Caco-2 (cell line): ENCODE results near the gene ANK3. TPM values are rescaled to one million over a fixed set of nuclear protein-coding genes. Genes with fewer than 3 reads are reported as not detected.

Source experiments
- BruUV-seq: library from RNA; stranded (reverse); fragments of 400-500 nt; replicated peaks from 2 replicates; lab custom pipeline; 2021; lab: Mats Ljungman, UMichigan
- CTCF ChIA-PET: fragments of 300-600 bp; sonication (Branson Sonifier 250); formaldehyde crosslinking; loops from one replicate; lab custom pipeline; 2022; ENCODE audit warnings: antibody characterized with exemption; lab: Charles Lee
- POLR2A ChIA-PET: fragments of 300-600 bp; sonication (Branson Sonifier 250); formaldehyde crosslinking; loops from one replicate; lab custom pipeline; 2022; ENCODE audit warnings: antibody characterized with exemption; lab: Charles Lee
- DNase-seq, 2 experiments: peaks; one replicate each; pipeline versions ENCODE4 v3.0.0 to v3.0.0-alpha.2; 2020 to 2022
- H3K27me3 ChIP-seq: replicated peaks from 2 replicates; pipeline ENCODE4 v1.6.0; 2011; ENCODE audit warnings: low read length; ENCODE audit not compliant: control insufficient read depth, insufficient read depth
- H3K36me3 ChIP-seq: 2 replicates; pipeline ENCODE4 v1.5.1; 2011; ENCODE audit warnings: low read length; ENCODE audit not compliant: control insufficient read depth, insufficient read depth
- H3K4me1 ChIP-seq: fragments of 250-450 bp; sonication (Bioruptor Pico); 2 replicates; pipeline ENCODE4 v1.5.1; 2020; ENCODE audit warnings: mild to moderate bottlenecking
- H3K4me3 ChIP-seq: 2 replicates; pipeline ENCODE4 v1.5.1; 2011; ENCODE audit warnings: low read depth, mild to moderate bottlenecking, control low read depth, low read length
- H3K9me3 ChIP-seq: fragments of 250-450 bp; sonication (Bioruptor Pico); 2 replicates; pipeline ENCODE4 v1.5.1; 2020; ENCODE audit warnings: mild to moderate bottlenecking, moderate library complexity
- H3K27ac Mint-ChIP-seq: one replicate; pipeline ENCODE4 v1.8.0; 2022; ENCODE audit warnings: mixed read lengths; ENCODE audit not compliant: unreplicated experiment
- H3K27me3 Mint-ChIP-seq: one replicate; pipeline ENCODE4 v1.8.0; 2022; ENCODE audit warnings: mixed read lengths; ENCODE audit not compliant: insufficient read depth, unreplicated experiment
- H3K36me3 Mint-ChIP-seq: one replicate; pipeline ENCODE4 v1.8.0; 2022; ENCODE audit warnings: mild to moderate bottlenecking, mixed read lengths; ENCODE audit not compliant: insufficient read depth, unreplicated experiment
- H3K4me1 Mint-ChIP-seq: one replicate; pipeline ENCODE4 v1.8.0; 2022; ENCODE audit warnings: low read depth, mixed read lengths; ENCODE audit not compliant: unreplicated experiment
- H3K4me3 Mint-ChIP-seq: one replicate; pipeline ENCODE4 v1.8.0; 2022; ENCODE audit warnings: mild to moderate bottlenecking, moderate library complexity, mixed read lengths; ENCODE audit not compliant: unreplicated experiment
- H3K9me3 Mint-ChIP-seq: one replicate; pipeline ENCODE4 v1.8.0; 2022; ENCODE audit warnings: mixed read lengths; ENCODE audit not compliant: unreplicated experiment
- intact Hi-C: fragments of 100-400 bp; cut with micrococcal nuclease; formaldehyde crosslinking; loops from one replicate; pipeline ENCODE4 v1.10.0; 2022; ENCODE audit not compliant: unreplicated experiment
- total RNA-seq: library from RNA; stranded (reverse); gene quantifications from 2 replicates; pipeline ENCODE4 v1.2.3, GENCODE V29; 2022
- TF ChIP-seq, protein P1 (sequence below), 2 experiments: fragments of 200-600 bp in 1 of 2; IDR thresholded peaks; 1 replicate in 1 of 2; 2 replicates in 1 of 2; pipeline versions ENCODE4 v1.5.1 to v1.8.0; 2011 to 2022; ENCODE audit warnings: antibody characterized with exemption in 1 of 2, control low read depth in 1 of 2, inconsistent platforms in 1 of 2, low read depth in 1 of 2, low read length in 1 of 2, mild to moderate bottlenecking in 1 of 2, moderate library complexity in 1 of 2; ENCODE audit not compliant: insufficient read depth in 1 of 2, severe bottlenecking in 1 of 2, unreplicated experiment in 1 of 2

Gene ANK3
- total RNA-seq, 1 experiment from 2014 or later: 46.7 TPM

DNA sequence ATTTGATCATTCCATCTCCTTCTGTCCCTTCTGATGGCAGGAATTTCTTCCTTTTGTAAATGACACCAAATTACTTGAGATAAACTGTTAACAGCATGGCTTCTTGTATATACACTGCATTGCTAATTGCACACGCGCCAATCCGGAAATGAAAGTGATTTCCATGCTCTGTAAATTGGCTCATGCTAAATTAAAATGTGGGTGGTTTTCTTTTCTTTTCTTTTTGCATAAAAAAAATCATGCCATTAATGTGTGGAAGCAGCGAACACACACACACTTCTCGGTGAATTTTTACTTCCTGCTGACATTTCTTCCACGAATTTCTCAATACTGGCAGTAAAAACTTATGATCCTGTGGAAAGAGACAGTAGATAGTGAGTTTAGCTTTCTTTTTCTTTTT, 360.2 kb downstream of the ANK3 start:
- no peaks in the 10 kb centered on the region for H3K9me3 ChIP-seq
- POLR2A ChIA-PET: no interaction called here
- no peak overlapping the region for H3K4me3 Mint-ChIP-seq
- DNase-seq: no peak
- BruUV-seq: no TSS peak
- H3K27me3 Mint-ChIP-seq: no peaks in the 10 kb centered on the region
- intact Hi-C loops: no loop called here
- H3K4me1 ChIP-seq: peaks cover 11% of the 10 kb centered on the region; the same call in 1 of the 2 replicates
- H3K27me3 ChIP-seq: no peaks in the 10 kb centered on the region
- TF ChIP-seq, protein P1, sequence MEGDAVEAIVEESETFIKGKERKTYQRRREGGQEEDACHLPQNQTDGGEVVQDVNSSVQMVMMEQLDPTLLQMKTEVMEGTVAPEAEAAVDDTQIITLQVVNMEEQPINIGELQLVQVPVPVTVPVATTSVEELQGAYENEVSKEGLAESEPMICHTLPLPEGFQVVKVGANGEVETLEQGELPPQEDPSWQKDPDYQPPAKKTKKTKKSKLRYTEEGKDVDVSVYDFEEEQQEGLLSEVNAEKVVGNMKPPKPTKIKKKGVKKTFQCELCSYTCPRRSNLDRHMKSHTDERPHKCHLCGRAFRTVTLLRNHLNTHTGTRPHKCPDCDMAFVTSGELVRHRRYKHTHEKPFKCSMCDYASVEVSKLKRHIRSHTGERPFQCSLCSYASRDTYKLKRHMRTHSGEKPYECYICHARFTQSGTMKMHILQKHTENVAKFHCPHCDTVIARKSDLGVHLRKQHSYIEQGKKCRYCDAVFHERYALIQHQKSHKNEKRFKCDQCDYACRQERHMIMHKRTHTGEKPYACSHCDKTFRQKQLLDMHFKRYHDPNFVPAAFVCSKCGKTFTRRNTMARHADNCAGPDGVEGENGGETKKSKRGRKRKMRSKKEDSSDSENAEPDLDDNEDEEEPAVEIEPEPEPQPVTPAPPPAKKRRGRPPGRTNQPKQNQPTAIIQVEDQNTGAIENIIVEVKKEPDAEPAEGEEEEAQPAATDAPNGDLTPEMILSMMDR (IDR thresholded peaks at IDR 0.05; ENCODE audit: insufficient read depth in 1 of 2, low read depth in 1 of 2, low read length in 1 of 2, severe bottlenecking in 1 of 2, unreplicated experiment in 1 of 2): no peak
- no peak overlapping the region for H3K27ac Mint-ChIP-seq
- CTCF ChIA-PET: no interaction called here
- peaks cover 9% of the 10 kb centered on the region for H3K4me1 Mint-ChIP-seq
- no peak overlapping the region for H3K4me3 ChIP-seq
- no peaks in the 10 kb centered on the region for H3K36me3 ChIP-seq
- H3K9me3 Mint-ChIP-seq: no peaks in the 10 kb centered on the region
- H3K36me3 Mint-ChIP-seq: no peaks in the 10 kb centered on the region

GRCh38 chr10:60028081-60028480, 361.6 kb downstream of the ANK3 start:
- peaks cover 9% of the 10 kb centered on the region for H3K4me1 Mint-ChIP-seq
- H3K9me3 Mint-ChIP-seq: no peaks in the 10 kb centered on the region
- H3K36me3 Mint-ChIP-seq: no peaks in the 10 kb centered on the region
- no TSS peak for BruUV-seq
- no peaks in the 10 kb centered on the region for H3K27me3 ChIP-seq
- no peak for DNase-seq
- TF ChIP-seq, protein P1 (IDR thresholded peaks at IDR 0.05; ENCODE audit: insufficient read depth in 1 of 2, low read depth in 1 of 2, low read length in 1 of 2, severe bottlenecking in 1 of 2, unreplicated experiment in 1 of 2): no peak
- H3K27ac Mint-ChIP-seq: no peak overlapping the region
- H3K36me3 ChIP-seq: no peaks in the 10 kb centered on the region
- no peaks in the 10 kb centered on the region for H3K27me3 Mint-ChIP-seq
- no peaks in the 10 kb centered on the region for H3K9me3 ChIP-seq
- ChIA-PET CTCF (interaction anchor here (0.6 to 0.7 kb wide), 2 partner anchors 151 to 817 kb away, joined by 3 to 4 read pairs; no protein-coding TSS in a partner anchor), POLR2A (no interaction called here)
- no peak overlapping the region for H3K4me3 ChIP-seq
- intact Hi-C loops: no loop called here
- no peak overlapping the region for H3K4me3 Mint-ChIP-seq
- peaks cover 11% of the 10 kb centered on the region; the same call in 1 of the 2 replicates for H3K4me1 ChIP-seq

DNA sequence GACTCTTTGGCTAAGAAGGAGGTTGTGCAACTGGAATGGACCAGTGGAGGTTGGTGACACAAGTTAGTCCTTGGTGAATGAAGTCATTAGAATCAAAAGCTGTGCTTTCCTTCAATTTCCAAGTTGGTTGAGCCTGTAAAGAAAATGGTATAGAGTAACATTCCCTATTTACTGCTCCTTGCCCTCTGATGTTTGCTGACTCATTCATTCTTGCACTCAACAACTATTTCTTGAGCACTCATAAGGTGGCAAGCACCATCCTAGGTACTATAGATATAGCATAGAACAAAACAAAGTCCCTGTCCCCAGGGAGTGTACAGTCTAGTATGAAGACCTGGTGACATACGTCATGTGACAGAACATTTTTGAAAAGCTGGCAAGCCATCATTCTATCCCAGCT, 364.4 kb downstream of the ANK3 start:
- no peaks in the 10 kb centered on the region for H3K36me3 Mint-ChIP-seq
- H3K27me3 ChIP-seq: no peaks in the 10 kb centered on the region

More for the DNA sequence above, 364.4 kb downstream of the ANK3 start:
- Mint-ChIP-seq H3K27ac (no peak overlapping the region), H3K9me3 (no peaks in the 10 kb centered on the region), H3K4me1 (no peaks in the 10 kb centered on the region), H3K4me3 (no peak overlapping the region), H3K27me3 (no peaks in the 10 kb centered on the region)
- Histone ChIP-seq H3K9me3 (no peaks in the 10 kb centered on the region), H3K36me3 (no peaks in the 10 kb centered on the region), H3K4me3 (no peak overlapping the region), H3K4me1 (no peaks in the 10 kb centered on the region)
- intact Hi-C loops: no loop called here
- DNase-seq: no peak
- TF ChIP-seq, protein P1 (IDR thresholded peaks at IDR 0.05; ENCODE audit: insufficient read depth in 1 of 2, low read depth in 1 of 2, low read length in 1 of 2, severe bottlenecking in 1 of 2, unreplicated experiment in 1 of 2): no peak
- POLR2A ChIA-PET: no interaction called here
- CTCF ChIA-PET: no interaction called here
- no TSS peak for BruUV-seq
